ENCODE results near the gene PSMD4. TPM values are rescaled to one million over a fixed set of nuclear protein-coding genes. Genes with fewer than 3 reads are reported as not detected.

Gene PSMD4
- total and polyA plus RNA-seq, 2 of the 8 experiments (the other 6 are each of a cell fraction or from before 2014, with no cell fraction given), result 216 to 284 TPM

DNA sequence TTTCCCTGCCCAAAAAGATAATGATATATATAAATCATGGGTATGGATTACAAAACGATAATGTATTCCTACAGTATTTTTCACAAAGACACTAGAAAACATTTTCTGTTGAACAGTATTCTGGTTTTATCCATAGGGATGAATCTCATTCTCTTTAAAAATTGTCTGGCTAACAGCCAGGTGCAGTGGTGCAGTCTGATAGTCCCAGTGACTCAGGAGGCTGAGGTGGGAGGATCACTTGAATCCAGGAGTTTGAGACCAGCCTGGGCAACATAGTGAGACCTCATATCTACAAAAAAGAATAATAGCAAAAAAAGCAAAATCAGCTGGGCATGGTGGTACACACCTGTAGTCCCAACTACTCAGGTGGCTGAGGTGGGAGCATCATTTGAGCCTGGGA is 32.9 kb upstream of the PSMD4 start:
- H3K4me2 ChIP-seq (ENCODE audit: insufficient read depth in 1 of 2, low read depth in 2 of 2, low read length in 2 of 2), result no peak overlapping the region
- FAIRE-seq (no peak), DNase-seq (ENCODE audit: low read depth in 1 of 2, low spot score in 2 of 2) (no peak)
- no peak overlapping the region for H4K5ac ChIP-seq (ENCODE audit: insufficient read length, low read depth, low read length)
- H3K36me3 ChIP-seq (ENCODE audit: control insufficient read depth in 2 of 4, insufficient read depth in 4 of 4, low read length in 3 of 4), result peaks cover 2 to 17% (median 6%) of the 10 kb centered on the region in 4 experiments; a peak in 3 of 8 replicates
- H3K4me3 ChIP-seq (ENCODE audit: extremely low read depth in 1 of 4, insufficient read depth in 2 of 4, low read depth in 3 of 4, low read length in 4 of 4), result no peak overlapping the region
- no peak overlapping the region for H3K56ac ChIP-seq (replicated peaks; ENCODE audit: insufficient read length, low read depth, low read length)
- no peak overlapping the region for H4K91ac ChIP-seq (replicated peaks; ENCODE audit: insufficient read length, low read length)
- H4K8ac ChIP-seq (ENCODE audit: extremely low read depth, insufficient read depth, low read length), result no peak overlapping the region
- no peak overlapping the region for H2BK5ac ChIP-seq (ENCODE audit: low read depth, low read length)
- H3K4ac ChIP-seq (replicated peaks; ENCODE audit: insufficient read length, low read depth, low read length), result no peak overlapping the region
- no peak overlapping the region for H3K18ac ChIP-seq (ENCODE audit: extremely low read depth, low read length)
- H4K20me1 ChIP-seq (replicated peaks in 1 of 2; ENCODE audit: control insufficient read depth in 1 of 2, insufficient read depth in 2 of 2, low read length in 2 of 2), result peaks cover 2 to 5% of the 10 kb centered on the region in 2 experiments
- H2BK12ac ChIP-seq (ENCODE audit: low read depth, low read length), result no peak overlapping the region
- peaks cover 6 to 72% of the 10 kb centered on the region in 2 experiments; a peak in 2 of 4 replicates for H3K79me2 ChIP-seq (ENCODE audit: control insufficient read depth in 1 of 2, insufficient read depth in 2 of 2, low read length in 2 of 2)
- H3K14ac ChIP-seq (ENCODE audit: insufficient read length), result no peak overlapping the region
- no peaks in the 10 kb centered on the region for H3K9me3 ChIP-seq (ENCODE audit: insufficient read depth in 2 of 2, low read depth in 1 of 2, low read length in 1 of 2)
- no peak overlapping the region for H3K9ac ChIP-seq (replicated peaks in 1 of 4; ENCODE audit: extremely low read depth in 1 of 4, low read depth in 3 of 4, low read length in 3 of 4)
- peaks cover 0 to 5% (median under 1%) of the 10 kb centered on the region in 4 experiments; a peak in 2 of 7 replicates for H3K4me1 ChIP-seq (replicated peaks in 1 of 4; ENCODE audit: control insufficient read depth in 3 of 4, insufficient read depth in 4 of 4, low read length in 3 of 4)
- no peaks in the 10 kb centered on the region for H3K27me3 ChIP-seq (replicated peaks in 1 of 4; ENCODE audit: control insufficient read depth in 3 of 4, extremely low read depth in 1 of 4, insufficient read depth in 3 of 4, low read length in 3 of 4)
- no peak overlapping the region for H2BK15ac ChIP-seq (ENCODE audit: low read length)
- no peak overlapping the region for H2BK20ac ChIP-seq (ENCODE audit: low read length)
- WGBS, 2 experiments (ENCODE audit: extremely low coverage in 1 of 2, insufficient coverage in 1 of 2, insufficient read length in 1 of 2, insufficient replicate concordance in 2 of 2, low coverage in 1 of 2, low lambda C conversion rate in 2 of 2, missing lambda C conversion rate in 1 of 2), result 80% methylated on average over 1 of the region's 1 CpG; no CpG with 5 or more reads in 1 of the 2 experiments
- no peaks in the 10 kb centered on the region; the same call in 1 of the 2 replicates for H3K79me1 ChIP-seq (ENCODE audit: low read depth, low read length)
- H2AFZ ChIP-seq (ENCODE audit: low read length), result no peak overlapping the region
- no peak overlapping the region for H2AK5ac ChIP-seq (ENCODE audit: low read depth, low read length)
- ChIA-PET POLR2A (ENCODE audit: partially characterized antibody) (interaction anchor here (1.4 kb wide), 2 partner anchors 10 to 13 kb away, joined by 3 to 5 read pairs; no protein-coding TSS in a partner anchor), CTCF (ENCODE audit: partially characterized antibody) (interaction anchor here (0.6 to 1.1 kb wide), 2 partner anchors 15 to 698 kb away, joined by 3 to 4 read pairs; no protein-coding TSS in a partner anchor)
- no peak overlapping the region for H2BK120ac ChIP-seq (replicated peaks; ENCODE audit: low read depth, low read length)
- H3K23me2 ChIP-seq (ENCODE audit: low read depth, low read length), result no peaks in the 10 kb centered on the region
- no peak overlapping the region for H3K23ac ChIP-seq (ENCODE audit: insufficient read length)
- H3K27ac ChIP-seq (ENCODE audit: low read depth, low read length), result no peak overlapping the region
- TF ChIP-seq JUND (IDR thresholded peaks at IDR 0.05; ENCODE audit: low read length) (no peak), GABPA (IDR thresholded peaks at IDR 0.05; ENCODE audit: borderline replicate concordance, insufficient read depth, low read length) (no peak), TBP (IDR thresholded peaks at IDR 0.05; ENCODE audit: low read depth, low read length) (no peak), RBBP5 (IDR thresholded peaks at IDR 0.05; ENCODE audit: borderline replicate concordance, low read depth, low read length) (no peak), CHD1 (IDR thresholded peaks at IDR 0.05; ENCODE audit: low read depth, low read length) (no peak), CEBPB (IDR thresholded peaks at IDR 0.05; ENCODE audit: low read depth, low read length) (no peak), POU5F1 (IDR thresholded peaks at IDR 0.05; ENCODE audit: low read depth, low read length) (no peak), BACH1 (IDR thresholded peaks at IDR 0.05; ENCODE audit: low read length) (no peak), CBX5 (IDR thresholded peaks at IDR 0.05; ENCODE audit: low read depth, low read length) (no peak), EZH2 (IDR thresholded peaks at IDR 0.05; ENCODE audit: low read depth, low read length, severe bottlenecking) (no peak)
- TF ChIP-seq, protein P1, sequence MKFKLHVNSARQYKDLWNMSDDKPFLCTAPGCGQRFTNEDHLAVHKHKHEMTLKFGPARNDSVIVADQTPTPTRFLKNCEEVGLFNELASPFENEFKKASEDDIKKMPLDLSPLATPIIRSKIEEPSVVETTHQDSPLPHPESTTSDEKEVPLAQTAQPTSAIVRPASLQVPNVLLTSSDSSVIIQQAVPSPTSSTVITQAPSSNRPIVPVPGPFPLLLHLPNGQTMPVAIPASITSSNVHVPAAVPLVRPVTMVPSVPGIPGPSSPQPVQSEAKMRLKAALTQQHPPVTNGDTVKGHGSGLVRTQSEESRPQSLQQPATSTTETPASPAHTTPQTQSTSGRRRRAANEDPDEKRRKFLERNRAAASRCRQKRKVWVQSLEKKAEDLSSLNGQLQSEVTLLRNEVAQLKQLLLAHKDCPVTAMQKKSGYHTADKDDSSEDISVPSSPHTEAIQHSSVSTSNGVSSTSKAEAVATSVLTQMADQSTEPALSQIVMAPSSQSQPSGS (IDR thresholded peaks at IDR 0.05; ENCODE audit: low read length), result no peak
- TF ChIP-seq, protein P2, sequence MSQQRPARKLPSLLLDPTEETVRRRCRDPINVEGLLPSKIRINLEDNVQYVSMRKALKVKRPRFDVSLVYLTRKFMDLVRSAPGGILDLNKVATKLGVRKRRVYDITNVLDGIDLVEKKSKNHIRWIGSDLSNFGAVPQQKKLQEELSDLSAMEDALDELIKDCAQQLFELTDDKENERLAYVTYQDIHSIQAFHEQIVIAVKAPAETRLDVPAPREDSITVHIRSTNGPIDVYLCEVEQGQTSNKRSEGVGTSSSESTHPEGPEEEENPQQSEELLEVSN (IDR thresholded peaks at IDR 0.05), result no peak

All from H1 (cell line).